ENCODE results near the gene ATXN1.

Gene ATXN1

DNA sequence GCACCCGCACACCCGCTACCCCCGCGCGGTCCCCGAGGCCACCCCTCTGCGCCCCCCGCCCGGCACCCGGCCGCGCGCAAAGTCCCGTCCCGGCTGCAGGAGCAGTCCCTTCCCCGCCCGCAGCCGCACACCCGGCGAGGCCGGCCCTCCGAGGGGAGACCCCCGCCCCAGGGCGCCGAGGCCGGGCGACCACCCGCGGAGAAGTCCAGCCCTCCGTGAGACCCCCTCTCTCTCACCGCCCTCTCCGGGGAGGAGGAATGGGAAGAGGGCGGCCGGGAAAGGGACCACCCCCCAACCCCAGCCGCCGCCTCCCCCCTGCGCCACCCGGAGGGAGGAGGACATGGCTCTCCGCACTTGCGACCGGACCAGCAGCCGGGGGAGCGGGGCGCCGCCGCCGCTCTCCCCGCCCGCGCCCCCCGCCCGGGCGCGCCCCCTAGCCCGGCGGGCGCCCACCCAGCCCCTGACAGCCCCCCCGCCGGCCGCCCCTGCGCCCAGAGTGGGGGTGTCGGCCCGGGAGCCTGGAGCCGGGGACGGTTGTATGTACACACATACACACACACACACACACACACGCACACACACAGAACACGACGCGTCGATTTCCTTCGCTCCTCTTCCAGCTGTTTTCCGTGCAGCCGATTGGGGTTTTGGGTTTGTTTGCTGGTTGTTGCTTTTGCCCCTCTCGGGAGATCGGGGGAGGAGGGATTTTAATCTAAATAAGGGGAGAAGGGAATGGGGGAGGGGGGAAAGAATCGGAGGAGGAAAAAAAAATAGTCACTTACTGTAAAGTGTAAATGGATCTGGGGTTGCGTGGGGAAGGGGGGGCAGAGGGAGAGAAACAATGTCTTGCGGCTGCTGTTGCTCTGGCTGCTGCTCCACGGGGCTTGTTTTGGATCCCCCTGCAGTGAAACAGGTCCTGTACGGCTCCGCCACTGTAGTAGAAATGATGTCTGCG is at the start of gene ATXN1:
TSS of gene ATXN1 (minus strand) at position 945 of the 955 bp plus-strand sequence.
- Mint-ChIP-seq H3K9me3 (no peaks in the 10 kb centered on the region), H3K36me3 (peaks cover 22% of the 10 kb centered on the region), H3K4me3 (peak within 1 kb of the TSS; percentile 95), H3K27me3 (no peaks in the 10 kb centered on the region), H3K27ac (peak within 1 kb of the TSS; percentile 93), H3K4me1 (peaks cover 48% of the 10 kb centered on the region)
- ATAC-seq: peak; percentile 4

DNA sequence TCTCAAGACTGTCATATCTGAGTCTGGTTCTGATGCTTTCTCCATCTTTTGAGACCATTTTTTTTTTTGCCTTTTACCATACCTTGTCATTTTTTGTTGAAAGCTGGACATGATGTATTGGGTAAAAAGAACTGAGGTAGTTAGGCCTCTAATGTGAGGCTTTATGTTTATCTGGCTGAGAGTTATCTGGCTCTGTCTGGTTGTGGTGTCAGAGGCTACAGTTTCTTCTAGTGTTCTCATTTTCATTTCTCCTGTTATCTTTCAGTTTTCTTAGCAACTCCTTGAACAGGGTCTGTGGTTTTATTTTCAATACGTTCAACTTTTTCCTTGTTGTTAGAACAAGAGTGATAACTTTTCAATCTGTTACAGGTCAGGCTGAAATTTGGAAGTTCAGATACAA is 49.2 kb upstream of the ATXN1 start:
- H3K9me3 Mint-ChIP-seq: peaks cover 23% of the 10 kb centered on the region
- ATAC-seq: no peak
- H3K27me3 Mint-ChIP-seq: peaks cover 30% of the 10 kb centered on the region
- no peak overlapping the region for H3K27ac Mint-ChIP-seq
- no peak overlapping the region for H3K4me3 Mint-ChIP-seq
- no peaks in the 10 kb centered on the region for H3K4me1 Mint-ChIP-seq
- peaks cover 13% of the 10 kb centered on the region for H3K36me3 Mint-ChIP-seq

DNA sequence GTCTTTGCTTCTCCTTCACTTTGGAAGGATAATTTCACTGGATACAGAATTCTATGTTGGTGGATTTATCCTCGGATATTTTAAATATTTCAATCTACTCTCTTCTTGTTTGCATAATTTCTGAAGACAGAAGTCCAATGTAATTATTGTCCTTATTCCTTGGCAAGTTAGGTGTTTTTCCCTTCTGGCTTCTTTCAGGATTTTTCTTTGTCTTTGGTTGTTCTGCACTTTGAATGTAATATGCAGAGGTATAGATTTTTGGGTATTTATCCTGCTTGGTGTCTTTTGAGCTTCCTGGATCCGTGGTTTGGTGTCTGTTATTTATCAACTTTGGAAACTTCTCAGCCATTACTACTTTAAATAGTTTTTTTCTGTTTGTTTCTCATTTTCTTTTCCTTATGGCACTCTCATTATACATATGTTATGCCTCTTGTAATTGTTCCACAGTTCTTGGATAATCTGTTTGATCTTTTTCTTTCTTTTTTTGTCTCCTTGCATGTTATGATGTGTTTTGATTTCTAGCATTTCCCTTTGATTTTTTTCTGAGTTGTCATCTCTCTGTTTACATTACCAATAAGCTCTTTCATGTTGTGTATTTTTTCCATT is 48.6 kb upstream of the ATXN1 start:
- Mint-ChIP-seq H3K27ac (no peak overlapping the region), H3K27me3 (peaks cover 30% of the 10 kb centered on the region), H3K4me1 (no peaks in the 10 kb centered on the region), H3K36me3 (peaks cover 13% of the 10 kb centered on the region), H3K9me3 (peaks cover 23% of the 10 kb centered on the region), H3K4me3 (no peak overlapping the region)
- no peak for ATAC-seq

DNA sequence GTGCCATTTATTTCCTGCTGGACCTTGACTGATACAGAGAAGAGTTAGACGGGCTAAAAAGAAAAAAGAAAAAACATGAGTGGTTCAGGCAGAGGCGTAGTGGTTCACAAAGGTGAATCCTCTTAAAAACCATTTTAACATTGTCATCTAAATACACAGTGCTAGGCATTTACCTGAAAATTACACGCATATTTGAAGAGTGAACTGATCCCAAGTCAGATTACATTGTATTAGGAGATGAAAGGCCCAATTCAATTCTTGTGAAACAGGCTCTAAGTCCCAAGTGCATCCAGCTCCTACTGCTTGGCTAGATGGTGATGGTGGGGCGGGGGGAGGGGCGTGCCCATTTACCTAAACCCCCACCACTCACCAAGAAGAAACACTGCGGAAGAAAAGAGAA is 46.7 kb upstream of the ATXN1 start:
- ATAC-seq: no peak
- Mint-ChIP-seq H3K27ac (no peak overlapping the region), H3K27me3 (peaks cover 30% of the 10 kb centered on the region), H3K9me3 (peaks cover 18% of the 10 kb centered on the region), H3K36me3 (peaks cover 10% of the 10 kb centered on the region), H3K4me3 (no peak overlapping the region), H3K4me1 (no peaks in the 10 kb centered on the region)

DNA sequence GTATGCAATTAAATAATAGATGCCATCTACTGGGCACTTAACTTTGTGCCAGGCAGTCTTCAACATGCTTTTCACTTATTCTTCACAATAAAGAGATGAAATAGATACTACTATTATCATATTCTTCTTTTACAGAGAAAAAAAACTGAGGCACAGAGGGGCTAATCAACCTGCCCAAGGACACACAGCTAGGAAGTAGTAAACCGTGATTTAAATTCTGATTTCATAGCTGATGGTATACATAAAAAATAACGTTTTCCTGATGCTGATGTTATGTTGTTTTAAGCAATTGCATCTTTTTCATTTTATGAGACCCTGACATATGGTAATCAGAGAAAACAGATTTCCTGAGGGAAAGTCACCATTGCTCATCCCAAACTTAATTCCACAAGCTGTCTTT is 45.1 kb upstream of the ATXN1 start:
- no peak for ATAC-seq
- no peaks in the 10 kb centered on the region for H3K36me3 Mint-ChIP-seq
- H3K4me3 Mint-ChIP-seq: no peak overlapping the region
- H3K9me3 Mint-ChIP-seq: peaks cover 7% of the 10 kb centered on the region
- no peak overlapping the region for H3K27ac Mint-ChIP-seq
- no peaks in the 10 kb centered on the region for H3K4me1 Mint-ChIP-seq
- H3K27me3 Mint-ChIP-seq: peaks cover 30% of the 10 kb centered on the region

DNA sequence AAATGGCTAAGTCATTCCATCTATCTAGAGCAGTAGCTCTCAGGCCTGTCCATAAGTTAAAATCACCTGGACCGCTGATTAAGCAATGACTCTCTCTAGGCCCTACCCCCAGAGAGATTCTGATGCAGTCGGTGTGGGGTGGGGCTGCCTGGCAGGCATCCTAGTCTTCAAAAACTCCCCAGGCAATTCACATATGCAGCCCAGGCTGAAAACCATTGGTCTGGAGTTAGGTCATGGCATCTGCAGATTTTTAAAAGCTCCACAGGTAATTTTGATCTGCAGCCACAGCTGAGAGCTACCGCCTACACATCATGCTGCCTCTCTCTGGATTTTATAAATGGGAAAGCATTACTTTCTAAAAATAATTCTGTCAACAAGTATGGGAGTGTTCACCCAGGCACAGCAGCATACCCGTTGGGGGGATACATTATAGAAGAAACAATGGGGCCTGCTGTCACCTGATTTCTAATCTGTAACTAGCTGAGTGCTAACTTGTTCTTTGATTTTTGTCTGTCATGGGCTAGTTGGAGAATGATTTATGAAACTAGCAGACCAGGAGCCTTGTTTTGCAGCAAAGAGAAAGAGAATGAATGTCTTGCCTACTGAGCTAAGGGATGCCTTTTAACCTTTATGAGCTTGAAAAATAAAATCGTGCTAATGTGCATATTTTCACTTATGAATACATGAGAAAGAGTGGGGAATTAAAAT is 44.1 kb upstream of the ATXN1 start:
- Mint-ChIP-seq H3K27me3 (peaks cover 30% of the 10 kb centered on the region), H3K36me3 (no peaks in the 10 kb centered on the region), H3K27ac (no peak overlapping the region), H3K4me3 (no peak overlapping the region), H3K9me3 (peaks cover 7% of the 10 kb centered on the region), H3K4me1 (no peaks in the 10 kb centered on the region)
- no peak for ATAC-seq

DNA sequence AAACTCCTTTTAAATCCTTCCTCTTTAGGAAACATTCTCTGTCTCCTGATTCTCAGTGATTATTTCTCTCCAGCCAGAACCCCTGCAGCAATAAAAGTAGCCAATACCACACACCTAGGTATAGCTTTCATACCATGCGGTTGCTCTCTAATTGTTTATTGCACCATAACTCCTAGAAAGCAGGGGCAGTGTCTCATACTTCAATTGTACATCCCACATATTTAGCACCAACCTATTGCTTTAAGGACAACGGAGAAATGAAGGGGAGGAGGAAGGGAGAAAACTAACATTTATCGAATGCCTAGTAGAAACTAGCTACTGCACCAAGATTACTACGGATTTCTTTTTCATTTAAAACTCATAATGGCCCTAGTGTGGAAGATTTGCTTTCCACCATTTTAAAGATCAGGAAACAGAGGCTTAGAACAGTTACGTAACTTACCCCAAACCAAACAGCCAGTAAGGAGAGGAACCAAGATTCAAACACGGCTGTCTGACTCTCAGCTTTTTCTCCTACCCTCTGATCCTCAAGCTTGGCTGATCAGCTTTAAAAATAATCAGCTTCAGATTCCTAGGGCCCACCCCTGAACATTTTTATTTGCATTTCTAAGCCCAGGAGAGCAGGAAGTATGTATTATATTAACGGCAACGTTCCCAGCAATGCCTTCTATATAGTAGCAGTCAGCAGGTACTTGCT is 43.4 kb upstream of the ATXN1 start:
- Mint-ChIP-seq H3K27ac (no peak overlapping the region), H3K27me3 (peaks cover 30% of the 10 kb centered on the region), H3K4me3 (no peak overlapping the region), H3K4me1 (no peaks in the 10 kb centered on the region), H3K36me3 (no peaks in the 10 kb centered on the region), H3K9me3 (peaks cover 3% of the 10 kb centered on the region)
- ATAC-seq: no peak

DNA sequence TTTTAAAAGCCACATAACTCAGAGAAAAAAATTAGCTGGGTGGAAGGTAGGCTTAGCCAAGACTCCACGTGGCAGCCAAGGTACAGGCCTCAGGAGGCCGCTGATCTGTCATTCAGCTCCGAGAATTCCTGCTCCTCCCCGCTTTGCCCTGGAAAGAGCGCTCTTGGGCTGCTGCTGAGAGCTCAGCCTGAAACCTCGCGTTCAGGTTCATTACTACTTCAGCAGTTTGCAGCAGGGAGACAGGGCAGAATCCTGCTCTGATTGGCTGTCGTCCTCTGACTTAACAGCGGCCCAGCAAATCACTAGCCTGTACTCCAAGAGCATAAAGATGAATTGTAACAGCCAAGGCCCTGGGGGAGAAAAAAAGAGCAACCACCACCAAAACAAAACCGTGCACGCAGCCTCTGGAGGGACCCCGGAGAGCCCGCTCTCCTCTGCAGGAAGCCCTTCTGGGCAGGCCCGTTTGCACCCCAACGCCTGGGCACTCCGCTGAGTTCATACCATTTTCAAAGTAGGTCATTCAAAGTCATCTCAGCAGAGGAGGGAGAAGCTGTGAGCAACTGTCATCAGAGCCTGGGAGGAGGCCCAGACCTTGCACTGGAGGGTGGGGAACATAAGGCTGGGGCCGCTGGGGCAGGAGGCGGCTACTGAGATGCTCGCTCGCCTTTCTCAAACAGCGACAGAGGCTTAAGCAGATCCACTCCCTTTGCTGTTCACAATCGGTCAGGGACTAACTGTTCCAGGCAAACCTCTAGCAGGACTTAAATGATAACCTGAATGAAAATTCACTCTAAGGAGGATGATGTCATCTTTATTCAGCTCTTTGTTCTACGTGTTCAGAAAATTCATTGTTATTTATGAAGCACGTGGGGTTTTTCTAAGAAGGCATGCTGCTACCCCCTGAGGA is 42.3 kb upstream of the ATXN1 start:
- H3K4me1 Mint-ChIP-seq: no peaks in the 10 kb centered on the region
- H3K4me3 Mint-ChIP-seq: no peak overlapping the region
- no peaks in the 10 kb centered on the region for H3K36me3 Mint-ChIP-seq
- H3K27me3 Mint-ChIP-seq: peaks cover 21% of the 10 kb centered on the region
- no peak for ATAC-seq
- H3K27ac Mint-ChIP-seq: no peak overlapping the region
- H3K9me3 Mint-ChIP-seq: no peaks in the 10 kb centered on the region

DNA sequence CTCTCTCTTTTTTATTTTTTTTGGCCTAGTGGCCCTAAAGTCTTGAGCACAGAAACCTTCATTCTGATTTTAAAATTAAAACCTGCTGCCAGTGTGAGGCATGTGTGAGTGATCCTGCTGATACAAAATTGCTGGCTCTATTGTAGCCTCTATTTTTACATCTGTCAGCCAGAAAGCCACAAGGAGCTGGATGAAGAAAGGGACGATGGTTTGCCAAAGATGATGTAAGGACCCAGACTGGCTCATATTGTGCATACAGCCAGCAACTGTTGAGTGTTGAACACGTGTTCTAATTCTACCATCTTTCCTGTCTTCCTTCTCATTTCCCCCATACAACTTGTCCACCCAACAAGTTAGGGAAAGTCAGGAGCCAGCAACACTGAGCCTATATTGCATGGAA is 40.8 kb upstream of the ATXN1 start:
- Mint-ChIP-seq H3K36me3 (no peaks in the 10 kb centered on the region), H3K4me3 (no peak overlapping the region), H3K27me3 (peaks cover 6% of the 10 kb centered on the region), H3K27ac (no peak overlapping the region), H3K4me1 (no peaks in the 10 kb centered on the region), H3K9me3 (no peaks in the 10 kb centered on the region)
- no peak for ATAC-seq

DNA sequence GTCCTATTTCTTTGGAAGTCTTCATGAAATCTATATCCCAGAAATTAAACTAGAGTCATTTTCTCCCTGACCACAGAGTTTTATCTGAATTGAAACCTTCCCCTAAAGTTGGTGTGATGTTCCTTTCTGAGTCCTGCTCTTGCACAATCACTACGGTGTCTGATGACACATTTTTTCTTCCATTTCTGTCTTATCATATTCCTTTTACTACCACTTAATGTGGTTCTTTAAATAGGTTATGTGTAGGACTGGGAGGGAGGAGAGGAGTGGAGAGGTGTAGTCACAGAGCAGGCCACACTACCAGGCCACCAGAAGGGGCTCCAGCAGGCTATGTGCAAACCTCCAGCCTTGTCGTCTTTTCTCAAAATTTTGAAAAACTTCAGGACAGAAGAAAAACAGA is 39.7 kb upstream of the ATXN1 start:
- no peak for ATAC-seq
- Mint-ChIP-seq H3K27ac (no peak overlapping the region), H3K4me3 (no peak overlapping the region), H3K9me3 (no peaks in the 10 kb centered on the region), H3K36me3 (no peaks in the 10 kb centered on the region), H3K4me1 (no peaks in the 10 kb centered on the region), H3K27me3 (no peaks in the 10 kb centered on the region)

DNA sequence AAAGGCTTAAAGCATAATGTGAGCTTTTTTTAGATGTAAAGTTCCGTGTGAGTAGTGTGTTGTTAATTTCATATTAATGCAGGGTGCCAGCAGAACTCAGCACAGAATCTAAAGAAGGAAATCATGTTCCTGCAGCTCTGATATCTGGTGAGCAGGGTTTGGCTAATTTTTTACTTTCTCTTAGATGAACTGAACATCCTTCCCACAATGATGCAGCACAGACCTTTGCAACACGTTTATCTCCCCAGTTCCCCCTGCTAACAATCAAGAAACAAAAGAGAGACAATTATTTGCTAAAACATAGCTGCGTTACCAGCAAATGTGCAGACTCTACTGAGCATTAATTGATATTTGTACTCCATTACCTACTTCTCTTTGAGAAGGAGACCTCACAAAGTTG is 39.1 kb upstream of the ATXN1 start:
- ATAC-seq: no peak
- no peaks in the 10 kb centered on the region for H3K9me3 Mint-ChIP-seq
- no peaks in the 10 kb centered on the region for H3K4me1 Mint-ChIP-seq

DNA sequence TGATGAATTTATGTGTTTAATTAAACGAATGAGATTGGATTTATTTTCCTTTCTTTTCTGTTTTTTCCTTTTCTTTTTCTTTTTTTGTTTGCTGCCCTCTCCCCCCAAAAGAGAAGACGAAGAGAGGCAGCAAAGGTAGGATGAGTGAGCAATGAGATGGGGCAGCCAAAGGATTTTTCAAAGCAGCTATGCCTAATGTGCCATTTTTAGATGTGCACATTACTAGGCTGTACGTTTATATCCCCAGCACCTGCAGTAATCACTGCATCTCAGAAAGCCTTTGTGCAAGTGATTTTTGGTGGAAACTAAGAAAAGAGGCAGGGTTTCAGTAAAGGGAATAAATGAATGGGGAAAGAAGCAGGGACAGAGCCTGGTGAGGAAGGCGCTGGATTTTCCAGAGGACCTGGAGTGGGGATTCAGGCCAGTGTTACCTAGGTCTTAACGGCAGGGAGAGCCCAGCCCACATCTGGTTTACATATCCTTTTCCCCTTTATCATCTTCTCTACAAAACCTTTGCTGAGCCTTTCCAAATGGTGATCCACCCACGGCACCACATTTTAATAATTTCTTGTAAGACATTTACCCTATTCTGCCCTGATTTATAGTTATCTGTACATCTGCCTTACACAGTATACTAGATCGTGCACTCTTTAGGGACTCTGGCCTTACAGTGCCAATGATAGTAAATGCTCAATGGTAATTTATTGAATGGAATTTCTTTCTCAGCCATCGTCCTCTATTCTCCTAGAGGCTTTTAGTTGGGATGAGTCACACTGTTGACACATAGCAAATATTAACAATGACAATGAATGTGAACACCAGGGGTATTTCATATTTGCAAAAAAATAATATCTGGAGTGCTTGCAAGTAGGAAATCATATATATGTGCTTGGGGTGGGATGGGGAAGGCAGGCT is 38.3 kb upstream of the ATXN1 start:
- Mint-ChIP-seq H3K27ac (no peak overlapping the region), H3K36me3 (no peaks in the 10 kb centered on the region), H3K27me3 (no peaks in the 10 kb centered on the region), H3K4me3 (no peak overlapping the region), H3K9me3 (no peaks in the 10 kb centered on the region), H3K4me1 (no peaks in the 10 kb centered on the region)
- ATAC-seq: no peak

More for the DNA sequence above, 39.1 kb upstream of the ATXN1 start:
- Mint-ChIP-seq H3K27me3 (no peaks in the 10 kb centered on the region), H3K27ac (no peak overlapping the region), H3K36me3 (no peaks in the 10 kb centered on the region), H3K4me3 (no peak overlapping the region)

DNA sequence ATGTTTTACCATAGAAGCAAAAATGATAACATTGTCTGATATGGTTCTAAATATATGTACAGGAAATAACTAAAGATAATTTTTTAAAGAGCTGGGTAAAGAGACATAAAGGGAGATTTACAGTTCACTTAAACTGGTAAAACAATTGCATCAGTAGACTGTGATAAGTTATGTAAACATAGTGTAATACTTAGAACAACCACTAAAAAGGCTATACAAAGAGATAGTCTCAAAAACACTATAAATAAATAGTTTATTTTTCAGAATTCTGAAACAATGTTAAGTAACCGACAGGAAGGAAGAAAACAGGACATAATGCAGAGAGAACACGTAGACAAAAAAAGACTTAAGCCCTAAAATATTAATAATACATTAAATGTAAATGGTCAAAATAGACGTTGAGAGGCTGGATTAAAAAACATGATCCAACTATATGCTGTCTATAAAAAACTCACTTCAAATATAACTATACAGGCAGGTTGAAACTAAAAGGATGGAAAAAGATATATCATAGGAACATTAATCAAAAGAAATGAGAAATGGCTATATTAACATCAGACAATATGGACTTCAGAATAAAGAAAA is 32.7 kb upstream of the ATXN1 start:
- no peak overlapping the region for H3K27ac Mint-ChIP-seq
- no peak overlapping the region for H3K4me3 Mint-ChIP-seq
- H3K27me3 Mint-ChIP-seq: peaks cover 28% of the 10 kb centered on the region
- ATAC-seq: no peak
- H3K4me1 Mint-ChIP-seq: no peaks in the 10 kb centered on the region
- peaks cover 7% of the 10 kb centered on the region for H3K36me3 Mint-ChIP-seq
- H3K9me3 Mint-ChIP-seq: peaks cover 10% of the 10 kb centered on the region
